ENCODE measurements around the gene UBE2D2.

- TF ChIP-seq POLR2A (IDR thresholded peaks at IDR 0.05; ENCODE audit: low read depth, low read length), result no peak
- TF ChIP-seq POLR2AphosphoS5 (IDR thresholded peaks at IDR 0.05; ENCODE audit: low read depth, low read length), result no peak
These were observed 103.1 kb downstream of the UBE2D2 start for GRCh38 chr5:139664086-139664693.

Data from GM12892 (cell line).